Measurements from ENCODE around the gene CYP8B1.

GRCh38 chr3:42836150-42837123 lies 39.2 kb downstream of the CYP8B1 start:
- TF ChIP-seq FOXK2 (IDR thresholded peaks at IDR 0.05), result no peak
- TF ChIP-seq BHLHE40 (IDR thresholded peaks at IDR 0.05; ENCODE audit: borderline replicate concordance), result no peak
- TF ChIP-seq FOXM1 (IDR thresholded peaks at IDR 0.05; ENCODE audit: borderline replicate concordance), result no peak
- no peak for TF ChIP-seq SP1 (IDR thresholded peaks at IDR 0.05)
- TF ChIP-seq FOXA1 (IDR thresholded peaks at IDR 0.05), result no peak
- TF ChIP-seq ZNF384 (IDR thresholded peaks at IDR 0.05), result no peak
- TF ChIP-seq L3MBTL2 (conservative IDR thresholded peaks at IDR 0.05), result no peak
